SU-DHL-6 (cell line): Measurements from ENCODE around the gene RYR2.
"Not testable (repeated sequence)": the region's sequence is repeated elsewhere in the genome, so short reads cannot be mapped to it uniquely, and the experiment has no call there.

Source experiments
- H2AFZ ChIP-seq: fragments of 200-600 bp; sonication (generic); 2 replicates; pipeline ENCODE4 v1.6.1; 2014; ENCODE audit warnings: low read depth, mild to moderate bottlenecking, moderate library complexity, mixed read lengths, antibody characterized with exemption, low read length; ENCODE audit not compliant: severe bottlenecking
- H3F3A ChIP-seq: fragments of 200-600 bp; shearing (Covaris generic); 2 replicates; pipeline ENCODE4 v1.6.0; 2016; ENCODE audit warnings: antibody characterized with exemption, mild to moderate bottlenecking; ENCODE audit not compliant: insufficient read depth
- H3K27ac ChIP-seq: fragments of 200-600 bp; sonication (generic); 2 replicates; pipeline ENCODE4 v1.5.1; 2016; ENCODE audit warnings: low read depth, mild to moderate bottlenecking, low read length, moderate library complexity, mixed read lengths
- H3K27me3 ChIP-seq: fragments of 200-600 bp; sonication (generic), shearing (Covaris generic); 2 replicates; pipeline ENCODE4 v1.6.0; 2014; ENCODE audit warnings: mild to moderate bottlenecking, low read length
- H3K36me3 ChIP-seq: fragments of 200-600 bp; sonication (generic); 2 replicates; pipeline ENCODE4 v1.6.1; 2014; ENCODE audit warnings: mild to moderate bottlenecking, low read length, mixed read lengths
- H3K4me2 ChIP-seq: fragments of 300-600, 200-600 bp; shearing (Covaris generic), sonication (generic); 2 replicates; pipeline ENCODE4 v1.6.0; 2014; ENCODE audit warnings: low read length, low read depth, mild to moderate bottlenecking; ENCODE audit not compliant: poor library complexity, severe bottlenecking
- H3K4me3 ChIP-seq: fragments of 200-600 bp; sonication (generic); 2 replicates; pipeline ENCODE4 v1.5.1; 2014; ENCODE audit warnings: antibody characterized with exemption, low read length, mild to moderate bottlenecking, mixed read lengths; ENCODE audit not compliant: insufficient read depth, poor library complexity, severe bottlenecking
- H3K79me2 ChIP-seq: fragments of 200-600 bp; sonication (generic); 2 replicates; pipeline ENCODE4 v1.6.1; 2014; ENCODE audit warnings: mild to moderate bottlenecking, low read length, moderate library complexity; ENCODE audit not compliant: insufficient read depth
- H3K9ac ChIP-seq: fragments of 200-600 bp; sonication (generic); 2 replicates; pipeline ENCODE4 v1.7.0; 2014; ENCODE audit warnings: mild to moderate bottlenecking, low read length
- H3K9me2 ChIP-seq: fragments of 200-600 bp; sonication (generic); replicated peaks from 2 replicates; pipeline ENCODE4 v1.6.1; 2014; ENCODE audit warnings: low read length; ENCODE audit not compliant: insufficient read depth
- H3K9me3 ChIP-seq: fragments of 200-600 bp; sonication (generic); 2 replicates; pipeline ENCODE4 v1.6.1; 2014; ENCODE audit warnings: low read length, mixed read lengths; ENCODE audit not compliant: insufficient read depth
- H4K20me1 ChIP-seq: fragments of 200-600 bp; sonication (generic); 2 replicates; pipeline ENCODE4 v1.6.1; 2014; ENCODE audit warnings: low read depth, mild to moderate bottlenecking, antibody characterized with exemption, low read length, moderate library complexity, mixed read lengths
- CTCF ChIP-seq: fragments of 200-600 bp; sonication (generic); IDR thresholded peaks from one replicate; pipeline ENCODE4 v1.5.1; 2017; ENCODE audit warnings: antibody characterized with exemption, mild to moderate bottlenecking, low read length, moderate library complexity; ENCODE audit not compliant: insufficient read depth, poor library complexity, severe bottlenecking
- EZH2phosphoT487 ChIP-seq: fragments of 200-600 bp; sonication (generic), shearing (Covaris generic); conservative IDR thresholded peaks from 2 replicates; pipeline ENCODE4 v1.6.1; 2018; ENCODE audit warnings: mild to moderate bottlenecking, antibody characterized with exemption, low read length, moderate library complexity, mixed read lengths

The RYR2 gene

DNA sequence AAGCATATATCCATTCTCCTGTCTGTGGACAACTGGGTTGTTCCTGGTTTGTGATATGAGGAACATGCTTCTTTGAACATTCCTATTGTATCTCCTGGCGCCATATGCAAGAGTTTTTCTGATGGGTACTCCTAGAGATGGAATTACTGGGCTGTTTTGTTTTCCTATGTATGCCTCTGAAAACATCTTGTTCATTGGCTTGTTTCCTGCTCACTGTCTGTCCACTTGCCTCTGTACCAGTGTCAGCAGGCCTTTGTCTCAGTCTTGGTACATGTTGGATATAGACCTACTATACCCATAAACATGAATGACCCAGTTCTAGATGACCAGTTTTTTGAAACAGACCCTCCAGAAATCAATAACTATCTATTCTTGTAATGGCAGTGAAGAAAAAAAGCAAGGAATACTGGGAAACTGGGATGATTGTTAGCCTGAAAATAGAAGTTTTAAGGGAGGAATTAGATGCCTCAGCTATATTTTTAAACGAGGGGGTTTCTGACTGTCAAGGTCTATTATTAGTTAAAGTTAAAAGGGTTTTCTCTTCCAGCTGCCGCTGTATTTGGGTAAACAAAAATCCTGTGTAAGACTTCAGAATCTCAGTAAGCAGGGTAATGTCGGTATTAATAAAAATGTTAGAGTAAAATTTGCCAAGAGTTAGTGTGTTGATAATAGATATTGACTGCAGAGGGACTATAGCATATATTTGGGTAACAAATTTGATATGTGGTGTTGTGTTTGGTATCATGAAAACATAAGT lies 103.6 kb downstream of the RYR2 start:
- TF ChIP-seq EZH2phosphoT487 (no peak), CTCF (no peak)
- no peaks in the 10 kb centered on the region for H3K9me3 ChIP-seq
- no peak overlapping the region for H3K9ac ChIP-seq
- H3K27ac ChIP-seq, result no peak overlapping the region
- no peaks in the 10 kb centered on the region for H4K20me1 ChIP-seq
- H2AFZ ChIP-seq, result no peak overlapping the region
- no peaks in the 10 kb centered on the region for H3K9me2 ChIP-seq
- H3K36me3 ChIP-seq, result no peaks in the 10 kb centered on the region
- no peak overlapping the region for H3K4me2 ChIP-seq
- H3K27me3 ChIP-seq, result no peaks in the 10 kb centered on the region
- H3F3A ChIP-seq, result no peaks in the 10 kb centered on the region
- no peaks in the 10 kb centered on the region for H3K79me2 ChIP-seq
- H3K4me3 ChIP-seq, result no peak overlapping the region

DNA sequence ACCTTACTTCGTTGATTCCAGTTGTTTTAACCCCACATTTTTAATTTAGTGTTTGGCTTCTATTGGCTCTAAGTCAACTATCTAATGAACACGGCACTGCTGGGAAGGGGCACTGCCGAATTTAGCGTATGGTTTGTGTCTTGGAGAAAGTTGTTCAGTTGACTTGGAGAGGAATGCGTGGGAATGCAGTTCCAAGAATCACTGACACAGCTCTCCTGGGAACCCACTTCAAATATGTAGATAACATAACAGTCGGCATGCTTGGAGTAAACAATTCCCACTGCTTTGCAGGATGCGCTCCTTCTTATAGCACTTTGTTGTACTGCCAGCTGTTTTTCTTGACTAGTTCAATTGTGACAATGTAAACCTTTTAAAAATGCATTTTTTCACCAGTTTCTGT lies 104.3 kb downstream of the RYR2 start:
- H3K27me3 ChIP-seq, result no peaks in the 10 kb centered on the region
- H4K20me1 ChIP-seq, result no peaks in the 10 kb centered on the region
- H3K4me3 ChIP-seq, result no peak overlapping the region
- no peaks in the 10 kb centered on the region for H3F3A ChIP-seq
- no peaks in the 10 kb centered on the region for H3K79me2 ChIP-seq
- TF ChIP-seq CTCF (no peak), EZH2phosphoT487 (no peak)
- no peak overlapping the region for H2AFZ ChIP-seq
- no peak overlapping the region for H3K9ac ChIP-seq
- H3K27ac ChIP-seq, result no peak overlapping the region
- H3K9me2 ChIP-seq, result no peaks in the 10 kb centered on the region
- H3K36me3 ChIP-seq, result no peaks in the 10 kb centered on the region
- H3K4me2 ChIP-seq, result no peak overlapping the region
- no peaks in the 10 kb centered on the region for H3K9me3 ChIP-seq

GRCh38 chr1:237149857-237150256 lies 107.9 kb downstream of the RYR2 start:
- H3K27ac ChIP-seq, result no peak overlapping the region
- TF ChIP-seq EZH2phosphoT487 (no peak), CTCF (no peak)

GRCh38 chr1:237151979-237152378 lies 110.0 kb downstream of the RYR2 start:
- not testable (repeated sequence) for H3K9me3 ChIP-seq, H3K79me2 ChIP-seq, H3K9me2 ChIP-seq, H3K27me3 ChIP-seq, H2AFZ ChIP-seq, H3F3A ChIP-seq, H3K4me2 ChIP-seq, H3K4me3 ChIP-seq, H3K36me3 ChIP-seq, H4K20me1 ChIP-seq, H3K27ac ChIP-seq, H3K9ac ChIP-seq

More at GRCh38 chr1:237149857-237150256, 107.9 kb downstream of the RYR2 start:
- H3K9me2 ChIP-seq, result no peaks in the 10 kb centered on the region
- no peaks in the 10 kb centered on the region for H4K20me1 ChIP-seq
- no peaks in the 10 kb centered on the region for H3K27me3 ChIP-seq
- no peaks in the 10 kb centered on the region for H3K36me3 ChIP-seq
- no peak overlapping the region for H3K4me2 ChIP-seq
- no peak overlapping the region for H3K4me3 ChIP-seq
- no peak overlapping the region for H3K9ac ChIP-seq
- no peaks in the 10 kb centered on the region for H3K79me2 ChIP-seq
- no peaks in the 10 kb centered on the region for H3K9me3 ChIP-seq
- no peak overlapping the region for H2AFZ ChIP-seq
- H3F3A ChIP-seq, result no peaks in the 10 kb centered on the region
